WTC11 (cell line): ENCODE results near the gene C10orf90. TPM values are rescaled to one million over a fixed set of nuclear protein-coding genes. Genes with fewer than 3 reads are reported as not detected.

Experiments
- ATAC-seq: fragments of 200-7000 bp; cut with Tn5 transposase; 2 replicates; pipeline ENCODE4 v1.10.0; 2021; ENCODE audit warnings: mild to moderate bottlenecking, moderate library complexity
- CTCF ChIA-PET: fragments of 300-600 bp; sonication (Branson Sonifier 250); formaldehyde crosslinking; loops from one replicate; lab custom pipeline; 2021; ENCODE audit warnings: antibody characterized with exemption; lab: Charles Lee
- POLR2A ChIA-PET: fragments of 350-600 bp; sonication (Branson Sonifier 250); formaldehyde crosslinking; loops from one replicate; lab custom pipeline; 2021; ENCODE audit warnings: antibody characterized with exemption; lab: Charles Lee
- DNase-seq: peaks from one replicate; pipeline ENCODE4 v3.0.0; 2021; ENCODE audit warnings: low spot score
- H3K27ac Mint-ChIP-seq: 2 replicates; pipeline ENCODE4 v1.8.0; 2021; ENCODE audit warnings: mixed read lengths
- H3K27me3 Mint-ChIP-seq: 2 replicates; pipeline ENCODE4 v1.8.0; 2021; ENCODE audit warnings: low read depth, mild to moderate bottlenecking, moderate library complexity, mixed read lengths
- H3K36me3 Mint-ChIP-seq: 2 replicates; pipeline ENCODE4 v1.8.0; 2021; ENCODE audit warnings: mixed read lengths
- H3K4me1 Mint-ChIP-seq: 2 replicates; pipeline ENCODE4 v1.8.0; 2022; ENCODE audit warnings: mixed read lengths
- H3K4me3 Mint-ChIP-seq: 2 replicates; pipeline ENCODE4 v1.8.0; 2021; ENCODE audit warnings: mild to moderate bottlenecking, moderate library complexity, mixed read lengths
- H3K9me3 Mint-ChIP-seq: 2 replicates; pipeline ENCODE4 v1.8.0; 2021; ENCODE audit warnings: mixed read lengths
- AR ChIP-seq: fragments of 250-450 bp; sonication (Bioruptor Pico); IDR thresholded peaks from 2 replicates; pipeline ENCODE4 v1.9.0; 2021; ENCODE audit warnings: mild to moderate bottlenecking
- CDX4 ChIP-seq: fragments of 250-450 bp; sonication (Bioruptor Pico); IDR thresholded peaks from 2 replicates; pipeline ENCODE4 v1.9.0; 2021; ENCODE audit warnings: moderate library complexity, mild to moderate bottlenecking, inconsistent platforms, borderline replicate concordance
- E2F4 ChIP-seq: sonication (generic); formaldehyde crosslinking; IDR thresholded peaks from 2 replicates; pipeline ENCODE4 v1.8.1; 2022; ENCODE audit warnings: low read depth, mild to moderate bottlenecking, moderate library complexity, missing genetic modification reagents, borderline replicate concordance
- E2F5 ChIP-seq: sonication (generic); formaldehyde crosslinking; IDR thresholded peaks from 2 replicates; pipeline ENCODE4 v1.8.1; 2022; ENCODE audit warnings: mild to moderate bottlenecking, moderate library complexity, missing genetic modification reagents
- FOXK1 ChIP-seq: sonication (generic); formaldehyde crosslinking; IDR thresholded peaks from 2 replicates; pipeline ENCODE4 v1.8.0; 2022; ENCODE audit warnings: mild to moderate bottlenecking, moderate library complexity, missing genetic modification reagents
- FOXP1 ChIP-seq: sonication (generic); formaldehyde crosslinking; IDR thresholded peaks from 2 replicates; pipeline ENCODE4 v1.8.0; 2022; ENCODE audit warnings: missing genetic modification reagents, mild to moderate bottlenecking, moderate library complexity, borderline replicate concordance
- GRHL2 ChIP-seq: fragments of 250-450 bp; sonication (Bioruptor Pico); IDR thresholded peaks from 2 replicates; pipeline ENCODE4 v1.8.0; 2022; ENCODE audit warnings: mild to moderate bottlenecking, moderate library complexity; ENCODE audit not compliant: insufficient replicate concordance, severe bottlenecking
- IRF2 ChIP-seq: sonication (generic); formaldehyde crosslinking; IDR thresholded peaks from 2 replicates; pipeline ENCODE4 v1.8.0; 2022; ENCODE audit warnings: low read depth, missing genetic modification reagents, borderline replicate concordance
- MLX ChIP-seq: sonication (generic); formaldehyde crosslinking; IDR thresholded peaks from 2 replicates; pipeline ENCODE4 v1.8.1; 2023; ENCODE audit warnings: mild to moderate bottlenecking, missing genetic modification reagents, moderate library complexity
- MXD4 ChIP-seq: fragments of 250-450 bp; sonication (Bioruptor Pico); IDR thresholded peaks from 2 replicates; pipeline ENCODE4 v1.8.0; 2021; ENCODE audit warnings: mild to moderate bottlenecking, moderate library complexity, borderline replicate concordance
- NFATC4 ChIP-seq: fragments of 250-450 bp; sonication (Bioruptor Pico); IDR thresholded peaks from 2 replicates; pipeline ENCODE4 v1.9.0; 2021; ENCODE audit warnings: mild to moderate bottlenecking
- NFE2L1 ChIP-seq: sonication (generic); formaldehyde crosslinking; IDR thresholded peaks from 2 replicates; pipeline ENCODE4 v1.8.1; 2023; ENCODE audit warnings: missing genetic modification reagents
- NFYB ChIP-seq: sonication (generic); formaldehyde crosslinking; conservative IDR thresholded peaks from 2 replicates; pipeline ENCODE4 v1.8.0; 2022; ENCODE audit warnings: low read depth, missing genetic modification reagents
- PRRX2 ChIP-seq: fragments of 250-450 bp; sonication (Bioruptor Pico); IDR thresholded peaks from 2 replicates; pipeline ENCODE4 v1.8.0; 2021; ENCODE audit warnings: mild to moderate bottlenecking
- RELA ChIP-seq: sonication (generic); formaldehyde crosslinking; IDR thresholded peaks from 2 replicates; pipeline ENCODE4 v1.8.1; 2022; ENCODE audit warnings: missing genetic modification reagents, mild to moderate bottlenecking, borderline replicate concordance
- SMAD3 ChIP-seq: sonication (generic); formaldehyde crosslinking; IDR thresholded peaks from 2 replicates; pipeline ENCODE4 v1.8.0; 2022; ENCODE audit warnings: missing genetic modification reagents, mild to moderate bottlenecking, borderline replicate concordance
- STAT6 ChIP-seq: sonication (generic); formaldehyde crosslinking; conservative IDR thresholded peaks from 2 replicates; pipeline ENCODE4 v1.8.1; 2023; ENCODE audit warnings: mild to moderate bottlenecking, low read depth, missing genetic modification reagents, moderate library complexity
- TCF7 ChIP-seq: sonication (generic); formaldehyde crosslinking; IDR thresholded peaks from 2 replicates; pipeline ENCODE4 v1.8.0; 2022; ENCODE audit warnings: mild to moderate bottlenecking, low read depth, missing genetic modification reagents, moderate library complexity
- ZNF416 ChIP-seq: fragments of 250-450 bp; sonication (Bioruptor Pico); IDR thresholded peaks from 2 replicates; pipeline ENCODE4 v1.9.0; 2021; ENCODE audit warnings: mild to moderate bottlenecking, inconsistent platforms
- ZNF423 ChIP-seq: fragments of 250-450 bp; sonication (Bioruptor Pico); IDR thresholded peaks from 2 replicates; pipeline ENCODE4 v2.1.2; 2022; ENCODE audit warnings: mild to moderate bottlenecking, moderate library complexity
- total RNA-seq: library from RNA; stranded (reverse); gene quantifications from 3 replicates; pipeline ENCODE4 v1.2.3, GENCODE V29; 2021

C10orf90 gene
- total RNA-seq, 1 experiment from 2014 or later: 0.85 TPM

GRCh38 chr10:126458466-126458865, 212.0 kb downstream of the C10orf90 start:
- Mint-ChIP-seq H3K27ac (no peak overlapping the region), H3K4me1 (no peaks in the 10 kb centered on the region), H3K4me3 (no peak overlapping the region), H3K9me3 (peaks cover 8% of the 10 kb centered on the region), H3K36me3 (no peaks in the 10 kb centered on the region), H3K27me3 (peaks cover 12% of the 10 kb centered on the region)
- ATAC-seq (no peak), DNase-seq (no peak)
- ChIA-PET POLR2A (no interaction called here), CTCF (interaction anchor here (1.1 kb wide), 1 partner anchor 524 kb away, joined by 3 read pairs; no protein-coding TSS in a partner anchor)
- TF ChIP-seq STAT6 (CRISPR knock-in tag): no peak
- no peak for TF ChIP-seq FOXP1 (CRISPR knock-in tag)
- TF ChIP-seq TCF7: no peak
- TF ChIP-seq IRF2 (CRISPR knock-in tag): no peak
- TF ChIP-seq RELA: no peak
- TF ChIP-seq GRHL2 (CRISPR knock-in tag): no peak
- TF ChIP-seq FOXK1 (CRISPR knock-in tag): no peak
- TF ChIP-seq NFE2L1 (CRISPR knock-in tag): no peak
- TF ChIP-seq NFYB: no peak
- TF ChIP-seq MXD4 (CRISPR knock-in tag): no peak
- TF ChIP-seq AR (CRISPR knock-in tag): no peak
- TF ChIP-seq MLX (CRISPR knock-in tag): no peak
- TF ChIP-seq NFATC4: no peak
- TF ChIP-seq PRRX2: no peak
- TF ChIP-seq E2F5 (CRISPR knock-in tag): no peak
- no peak for TF ChIP-seq ZNF416 (CRISPR knock-in tag)
- no peak for TF ChIP-seq SMAD3

- DNase-seq (no peak), ATAC-seq (no peak)
- ChIA-PET POLR2A (no interaction called here), CTCF (no interaction called here)
- peaks cover 10% of the 10 kb centered on the region for H3K27me3 Mint-ChIP-seq
- H3K9me3 Mint-ChIP-seq: 0 out of 2 replicates have a peak, but pooled peaks cover 2% of the 10 kb centered on the region
- no peak overlapping the region for H3K4me3 Mint-ChIP-seq
- no peaks in the 10 kb centered on the region for H3K36me3 Mint-ChIP-seq
- no peak overlapping the region for H3K27ac Mint-ChIP-seq
- TF ChIP-seq MXD4 (CRISPR knock-in tag): no peak
- TF ChIP-seq ZNF416 (CRISPR knock-in tag): no peak
- no peak for TF ChIP-seq E2F4 (CRISPR knock-in tag)
- TF ChIP-seq ZNF423 (CRISPR knock-in tag): no peak
- no peak for TF ChIP-seq CDX4
- no peaks in the 10 kb centered on the region for H3K4me1 Mint-ChIP-seq
These were observed 213.9 kb downstream of the C10orf90 start for GRCh38 chr10:126456632-126457031.
